ENCODE measurements around the gene PTGER1.
A peak's percentile ranks its signal among the peaks of the same experiment; 100 is the strongest.
"Not testable (repeated sequence)": the region's sequence is repeated elsewhere in the genome, so short reads cannot be mapped to it uniquely, and the experiment has no call there.

Gene PTGER1

DNA sequence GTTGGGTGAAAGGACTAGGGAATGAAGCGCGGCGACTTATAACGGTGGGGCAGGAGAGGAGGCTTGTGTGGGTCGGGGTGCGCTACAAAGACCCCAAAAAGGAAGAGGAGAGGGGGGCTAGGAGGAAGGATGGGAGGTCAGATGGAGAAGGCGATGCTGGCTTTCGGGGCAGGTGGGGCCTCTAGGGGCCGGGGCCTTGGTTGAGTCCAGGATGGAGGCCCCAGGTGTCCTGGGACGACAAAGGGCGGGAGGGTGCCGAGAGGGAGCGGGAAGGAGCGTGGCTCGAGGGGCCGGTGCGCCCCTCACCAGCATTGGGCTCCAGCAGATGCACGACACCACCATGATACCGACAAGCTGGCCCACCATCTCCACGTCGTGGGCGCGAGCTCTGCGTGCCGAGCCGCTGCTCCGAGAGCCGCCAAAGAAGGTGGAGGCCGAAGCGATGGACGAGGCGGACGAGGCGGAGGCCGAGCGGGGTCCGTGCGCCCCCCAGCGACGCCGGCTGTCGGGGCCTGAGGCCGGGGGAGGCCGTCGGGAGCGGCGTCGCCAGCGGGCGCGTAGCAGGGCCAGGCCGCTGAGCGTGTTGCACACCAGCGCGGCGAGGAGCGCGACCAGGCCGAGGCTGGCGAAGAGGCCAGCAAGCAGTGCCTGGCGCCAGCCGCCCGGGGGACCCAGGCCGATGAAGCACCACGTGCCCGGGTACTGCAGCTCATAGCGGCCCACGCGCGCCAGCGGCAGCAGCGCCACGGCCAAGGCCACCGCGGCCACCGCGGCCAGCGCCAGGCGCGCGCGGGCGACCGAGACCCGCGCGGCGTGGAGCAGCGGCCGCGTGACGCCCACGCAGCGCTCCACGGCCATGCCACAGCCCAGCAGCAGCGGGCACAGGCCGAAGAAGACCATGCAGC is 1.8 kb downstream of the PTGER1 start:
- peak in 2 of 3 donors; percentile 42 to 56 for DNase-seq

- peak; percentile 73 to 90 (median 82) for DNase-seq
Measured at GRCh38 chr19:14472202-14472938, 2.8 kb downstream of the PTGER1 start.

GRCh38 chr19:14471436-14472187 is 3.5 kb downstream of the PTGER1 start:
- DNase-seq, result no peak

DNA sequence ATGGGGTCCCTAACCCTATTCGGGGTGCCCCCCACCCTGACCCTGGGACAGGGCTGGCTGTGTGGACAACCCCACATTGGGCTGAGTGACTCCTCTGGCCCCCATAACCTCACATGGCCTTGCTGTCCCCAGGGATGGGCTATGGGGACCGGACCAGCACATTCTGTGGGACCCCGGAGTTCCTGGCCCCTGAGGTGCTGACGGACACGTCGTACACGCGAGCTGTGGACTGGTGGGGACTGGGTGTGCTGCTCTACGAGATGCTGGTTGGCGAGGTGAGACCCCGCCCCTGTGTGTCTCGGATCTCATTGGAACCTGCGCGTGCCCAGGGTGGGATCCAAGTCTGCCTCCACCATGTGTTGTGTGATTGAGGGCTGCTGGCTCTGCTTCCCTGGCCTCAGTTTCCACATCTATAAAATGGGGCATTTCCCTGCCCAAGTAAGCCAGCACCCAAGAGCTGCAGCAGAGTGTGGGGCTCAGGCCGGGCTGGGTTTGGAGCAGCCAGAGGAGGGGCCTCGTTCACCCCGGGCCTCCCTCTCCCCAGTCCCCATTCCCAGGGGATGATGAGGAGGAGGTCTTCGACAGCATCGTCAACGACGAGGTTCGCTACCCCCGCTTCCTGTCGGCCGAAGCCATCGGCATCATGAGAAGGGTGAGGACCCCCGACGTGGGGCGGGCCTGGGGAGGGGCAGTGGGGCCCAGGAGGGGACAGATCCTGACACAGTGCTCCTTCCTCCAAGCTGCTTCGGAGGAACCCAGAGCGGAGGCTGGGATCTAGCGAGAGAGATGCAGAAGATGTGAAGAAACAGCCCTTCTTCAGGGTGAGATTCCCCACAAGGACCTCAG is 4.9 kb downstream of the PTGER1 start:
- no peak for DNase-seq

DNA sequence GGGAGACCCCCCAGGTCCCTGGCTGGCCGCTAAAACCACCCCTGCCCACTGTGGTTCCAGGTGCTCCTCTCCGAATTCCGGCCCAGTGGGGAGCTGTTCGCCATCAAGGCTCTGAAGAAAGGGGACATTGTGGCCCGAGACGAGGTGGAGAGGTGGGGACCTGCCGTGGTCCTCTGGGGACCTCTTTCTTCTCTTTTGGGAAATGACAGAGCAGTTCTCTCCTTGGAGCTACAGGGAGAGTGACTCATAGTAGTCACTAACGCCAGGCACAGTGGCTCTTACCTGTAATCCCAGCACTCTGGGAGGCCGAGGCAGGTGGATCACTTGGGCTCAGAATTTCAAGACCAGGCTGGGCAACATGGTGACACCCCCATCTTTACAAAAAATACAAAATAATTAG is 7.3 kb downstream of the PTGER1 start:
- no peak for DNase-seq

DNA sequence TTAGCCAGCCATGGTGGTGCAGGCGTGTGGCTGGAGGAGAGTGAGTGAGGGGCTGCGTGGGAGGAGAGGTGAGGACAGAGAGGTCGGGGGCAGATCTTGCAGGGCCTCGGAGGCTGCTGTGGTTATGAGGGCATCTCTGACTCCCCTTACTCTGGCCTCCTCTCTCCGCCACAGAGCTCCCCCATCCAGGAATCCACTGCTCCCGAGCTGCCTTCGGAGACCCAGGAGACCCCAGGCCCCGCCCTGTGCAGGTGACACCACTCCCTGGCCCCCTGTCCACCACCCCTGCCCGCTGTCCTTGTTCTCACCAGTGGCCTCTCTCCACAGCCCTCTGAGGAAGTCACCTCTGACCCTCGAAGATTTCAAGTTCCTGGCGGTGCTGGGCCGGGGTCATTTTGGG is 7.8 kb downstream of the PTGER1 start:
- no peak for DNase-seq

DNA sequence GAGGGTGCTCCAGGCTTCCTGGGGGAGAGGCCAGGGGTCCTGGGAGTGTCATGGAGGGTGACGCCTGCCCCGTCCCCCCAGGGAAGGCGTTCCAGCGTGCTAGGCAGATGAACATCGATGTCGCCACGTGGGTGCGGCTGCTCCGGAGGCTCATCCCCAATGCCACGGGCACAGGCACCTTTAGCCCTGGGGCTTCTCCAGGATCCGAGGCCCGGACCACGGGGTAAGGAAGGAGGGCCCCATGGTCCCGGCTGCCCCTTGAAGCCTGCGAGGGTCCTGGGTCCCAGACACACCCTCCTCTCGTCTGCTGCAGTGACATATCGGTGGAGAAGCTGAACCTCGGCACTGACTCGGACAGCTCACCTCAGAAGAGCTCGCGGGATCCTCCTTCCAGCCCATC is 11.4 kb downstream of the PTGER1 start:
- no peak for DNase-seq

GRCh38 chr19:14462401-14462800 is 12.8 kb downstream of the PTGER1 start:
- not testable (repeated sequence) for DNase-seq

- DNase-seq, result no peak
Measured at GRCh38 chr19:14460935-14461334, 14.2 kb downstream of the PTGER1 start.

DNA sequence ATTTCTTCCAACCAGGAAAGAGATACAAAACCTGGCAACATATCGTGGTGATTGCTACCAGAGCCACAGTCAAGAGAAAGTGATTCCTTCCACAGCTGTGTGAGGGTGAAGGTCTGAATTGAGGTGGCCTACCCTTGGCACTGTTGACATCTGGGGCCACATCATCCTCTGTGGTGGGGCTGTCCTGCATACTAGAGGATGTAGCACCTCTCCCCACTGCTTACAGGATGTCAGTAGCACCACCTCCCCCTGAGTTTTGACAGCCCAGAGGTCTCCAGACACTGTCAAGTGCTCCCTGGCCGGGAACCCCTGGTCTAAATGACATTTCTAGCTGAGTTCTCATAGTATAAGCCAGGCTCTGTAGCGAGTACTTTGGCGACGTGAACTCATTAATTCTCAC is 15.5 kb downstream of the PTGER1 start:
- DNase-seq, result no peak

DNA sequence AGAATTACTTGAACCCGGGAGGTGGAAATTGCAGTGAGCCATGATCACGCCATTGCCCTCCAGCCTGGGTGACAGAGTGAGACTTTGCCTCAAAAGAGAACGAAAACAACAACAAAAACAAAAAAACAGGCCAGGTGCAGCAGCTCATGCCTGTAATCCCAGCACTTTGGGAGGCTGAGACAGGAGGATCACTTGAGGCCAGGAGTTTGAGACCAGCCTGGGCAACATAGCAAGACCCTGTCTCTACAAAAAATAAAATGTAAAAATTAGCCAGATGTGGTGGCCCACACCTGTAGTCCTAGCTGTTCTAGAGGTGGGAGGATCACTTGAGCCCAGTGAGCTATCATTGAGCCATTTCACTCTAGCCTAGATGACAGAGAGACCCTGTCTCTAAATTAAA is 22.9 kb downstream of the PTGER1 start:
- DNase-seq, result not testable (repeated sequence)

- no peak for DNase-seq
Measured at GRCh38 chr19:14450876-14451275, 24.3 kb downstream of the PTGER1 start.

DNA sequence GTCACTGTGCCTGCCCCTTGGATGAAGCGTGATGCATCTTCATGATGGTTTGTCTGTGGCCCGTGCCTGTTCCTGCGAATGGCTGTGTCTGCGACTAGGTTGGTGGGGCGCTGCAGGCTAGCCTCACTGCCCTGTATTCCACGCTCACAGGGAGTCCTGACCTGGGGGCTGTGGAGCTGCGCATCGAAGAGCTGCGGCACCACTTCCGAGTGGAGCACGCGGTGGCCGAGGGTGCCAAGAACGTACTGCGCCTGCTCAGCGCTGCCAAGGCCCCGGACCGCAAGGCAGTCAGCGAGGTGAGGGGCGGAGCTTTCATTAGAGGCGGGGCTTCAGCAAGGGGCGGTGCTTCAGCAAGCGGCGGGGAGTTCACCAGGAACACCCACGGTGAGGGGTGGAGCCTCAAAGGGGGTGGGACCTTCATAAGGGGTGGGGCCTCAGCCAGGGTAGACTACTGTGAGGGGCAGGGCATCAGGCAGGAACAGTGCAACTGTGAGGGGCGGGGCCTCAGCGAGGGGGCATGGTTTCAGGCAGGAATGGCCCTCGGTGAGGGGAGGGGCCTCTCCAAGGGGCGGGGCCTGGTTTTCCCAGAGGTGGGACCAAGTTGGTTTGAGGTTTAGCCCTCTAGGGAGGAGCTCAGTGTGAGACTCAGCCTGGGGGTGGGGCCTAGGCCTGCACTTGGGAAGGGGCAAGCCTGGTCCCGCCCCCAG is 24.8 kb downstream of the PTGER1 start:
- DNase-seq, result peak; percentile 68 to 83 (median 80)

- no peak for DNase-seq
Measured at GRCh38 chr19:14449321-14449720, 25.8 kb downstream of the PTGER1 start.

DNA sequence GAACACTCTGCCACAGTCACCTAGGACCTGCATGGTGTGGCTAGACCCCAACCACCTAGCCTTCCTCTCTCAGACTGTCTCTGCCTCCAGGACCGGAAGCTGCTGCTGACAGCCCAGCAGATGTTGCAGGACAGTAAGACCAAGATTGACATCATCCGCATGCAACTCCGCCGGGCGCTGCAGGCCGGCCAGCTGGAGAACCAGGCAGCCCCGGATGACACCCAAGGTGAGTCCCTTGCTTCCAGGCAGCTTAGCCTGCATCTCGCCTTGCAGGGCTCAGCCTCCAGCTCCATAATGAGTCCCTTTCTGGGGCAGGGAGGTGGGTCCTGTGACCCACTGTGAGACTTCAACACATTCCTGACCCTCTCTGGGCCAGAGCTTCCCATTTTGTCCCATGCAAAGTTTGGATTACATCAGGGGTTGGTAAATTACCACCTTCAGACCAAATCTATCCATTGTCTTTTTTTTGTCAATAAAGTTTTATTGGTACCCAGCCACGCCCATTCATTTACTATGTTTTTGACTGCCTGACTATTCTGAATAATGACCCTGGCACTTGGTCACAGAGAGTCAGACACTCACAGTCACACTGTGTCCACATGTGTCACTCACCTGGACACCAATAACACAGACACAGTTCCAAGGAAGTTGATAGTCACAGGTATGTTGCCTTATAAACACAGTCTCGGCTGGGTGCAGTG is 28.7 kb downstream of the PTGER1 start:
- DNase-seq, result no peak

DNA sequence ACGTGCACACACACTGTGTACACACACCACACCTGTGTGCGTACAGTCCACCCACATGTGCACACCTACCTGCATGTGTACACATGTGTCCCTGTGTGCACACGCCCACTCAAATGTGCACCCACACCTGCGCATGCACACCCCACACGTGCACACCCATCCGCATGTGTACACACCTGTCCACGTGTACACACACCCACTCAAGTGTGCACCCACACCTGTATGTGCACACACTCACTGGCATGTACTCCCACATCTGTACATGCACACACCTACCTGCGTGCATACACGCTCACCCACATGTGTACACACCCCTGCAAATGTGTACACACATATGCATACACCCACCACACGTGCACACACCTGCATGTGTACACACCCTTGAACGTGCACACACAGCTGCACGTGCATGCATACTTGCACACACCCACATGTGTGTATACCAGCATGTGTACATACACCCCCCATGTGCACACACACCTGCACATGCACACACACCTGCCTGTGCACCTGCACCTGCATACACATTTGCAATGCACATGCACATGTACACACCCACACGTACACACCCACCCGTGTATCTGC is 31.4 kb downstream of the PTGER1 start:
- DNase-seq, result no peak

DNA sequence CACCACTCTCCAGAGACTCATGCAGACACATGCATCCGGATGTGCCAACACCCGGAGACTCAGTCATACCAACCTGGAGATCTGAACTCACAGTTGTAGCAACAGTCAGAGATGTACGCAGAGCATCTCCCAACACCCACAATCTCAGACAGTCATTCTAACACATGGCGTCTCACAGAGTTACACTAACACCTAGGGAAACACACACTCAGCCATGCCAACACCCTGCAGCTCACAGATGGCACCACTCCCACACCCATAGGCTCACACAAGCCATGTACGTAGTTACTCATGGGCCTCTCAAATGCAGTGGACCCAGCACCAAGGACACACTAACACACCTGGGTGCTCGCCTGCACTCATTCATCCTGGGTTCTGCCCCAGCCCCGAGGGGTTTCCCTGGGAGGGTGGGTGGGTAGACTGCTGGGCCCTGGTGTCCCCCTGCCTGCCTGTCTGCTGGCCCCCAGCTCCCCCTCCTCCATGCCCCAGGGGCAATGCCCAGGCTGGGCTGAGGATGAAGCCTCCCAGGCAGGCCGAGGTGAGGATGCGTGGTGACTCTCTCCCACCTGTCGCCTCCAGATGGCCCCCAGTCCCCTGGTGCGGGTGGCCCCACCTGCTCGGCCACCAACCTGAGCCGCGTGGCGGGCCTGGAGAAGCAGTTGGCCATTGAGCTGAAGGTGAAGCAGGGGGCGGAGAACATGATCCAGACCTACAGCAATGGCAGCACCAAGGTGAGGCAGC is 32.1 kb downstream of the PTGER1 start:
- DNase-seq, result no peak

DNA sequence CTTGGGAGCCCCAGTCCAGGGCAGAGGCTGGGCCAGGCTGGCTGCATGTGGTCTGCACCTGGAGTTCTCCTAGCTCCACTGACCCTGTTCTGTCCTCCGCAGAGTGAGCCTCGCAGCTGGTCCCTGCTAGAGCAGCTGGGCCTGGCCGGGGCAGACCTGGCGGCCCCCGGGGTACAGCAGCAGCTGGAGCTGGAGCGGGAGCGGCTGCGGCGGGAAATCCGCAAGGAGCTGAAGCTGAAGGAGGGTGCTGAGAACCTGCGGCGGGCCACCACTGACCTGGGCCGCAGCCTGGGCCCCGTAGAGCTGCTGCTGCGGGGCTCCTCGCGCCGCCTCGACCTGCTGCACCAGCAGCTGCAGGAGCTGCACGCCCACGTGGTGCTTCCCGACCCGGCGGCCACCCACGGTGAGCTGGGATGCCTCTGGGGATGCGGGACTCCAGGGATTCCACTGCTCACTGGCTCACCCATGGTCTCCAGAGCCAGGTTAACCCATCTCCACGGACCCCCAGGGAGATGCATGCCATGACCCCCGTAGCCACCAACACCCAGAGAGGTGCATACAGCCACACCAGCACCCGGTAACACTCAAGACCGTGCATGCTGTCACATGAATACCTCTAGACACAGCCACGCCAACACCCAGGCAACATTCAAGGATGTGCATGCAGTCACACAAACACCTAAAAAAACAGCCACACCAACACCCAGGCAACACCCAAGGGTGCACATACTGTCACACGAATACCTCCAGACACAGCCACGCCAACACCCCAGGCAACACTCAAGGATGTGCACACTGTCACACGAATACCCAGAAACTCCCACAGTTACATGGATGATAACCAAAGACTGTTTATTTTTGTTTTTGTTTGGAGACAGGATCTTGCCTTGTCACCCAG is 33.9 kb downstream of the PTGER1 start:
- no peak for DNase-seq

DNA sequence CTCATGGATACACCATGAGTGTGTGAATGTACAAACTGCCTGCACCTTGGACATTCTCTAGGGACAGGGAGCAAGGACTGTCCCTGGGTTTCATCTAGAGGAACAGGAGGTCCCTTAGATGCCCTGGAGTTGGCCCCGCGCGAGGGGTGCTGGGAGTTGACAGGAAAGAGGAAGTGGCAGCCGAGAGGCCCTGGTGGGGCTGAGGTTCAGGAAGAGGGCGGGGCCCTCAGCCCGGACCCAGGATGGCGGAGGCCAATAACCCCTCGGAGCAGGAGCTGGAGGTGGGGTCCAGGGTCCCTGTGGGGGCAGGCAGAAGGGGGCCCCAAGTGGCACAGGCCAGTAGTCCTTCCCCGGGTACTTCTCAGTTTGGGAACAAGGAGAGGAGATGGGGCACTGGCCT is 35.1 kb downstream of the PTGER1 start:
- peak; percentile 86 to 92 (median 87) for DNase-seq

Data from suppressor macrophage treated with lipopolysaccharide for 1 hour (primary cell).